Panc1 (cell line): ENCODE results near the gene HK1. TPM values are rescaled to one million over a fixed set of nuclear protein-coding genes. Genes with fewer than 3 reads are reported as not detected.

ENCODE experiments used
- ATAC-seq: fragments of 200-7000 bp; cut with Tn5 transposase; 2 replicates; pipeline ENCODE4 v1.9.1; 2020; ENCODE audit warnings: mild to moderate bottlenecking, moderate library complexity
- BruUV-seq: library from RNA; stranded (reverse); fragments of 400-500 nt; replicated peaks from 2 replicates; lab custom pipeline; 2021; lab: Mats Ljungman, UMichigan
- CTCF ChIA-PET: fragments of 300-600 bp; sonication (Branson Sonifier 250); formaldehyde crosslinking; loops from one replicate; lab custom pipeline; 2022; ENCODE audit warnings: antibody characterized with exemption; lab: Charles Lee
- POLR2A ChIA-PET: fragments of 300-600 bp; sonication (Branson Sonifier 250); formaldehyde crosslinking; loops from one replicate; lab custom pipeline; 2022; ENCODE audit warnings: antibody characterized with exemption; lab: Charles Lee
- DNase-seq: peaks from one replicate; pipeline ENCODE4 v3.0.0-alpha.2; 2010; ENCODE audit warnings: low read depth, low spot score
- H3K27ac ChIP-seq: 2 replicates; pipeline ENCODE4 v1.5.1; 2011; ENCODE audit warnings: mild to moderate bottlenecking, low read length, inconsistent platforms
- H3K27me3 ChIP-seq: fragments of 200-500 bp; sonication (Bioruptor generic); 2 replicates; pipeline ENCODE4 v1.6.0; 2014; ENCODE audit warnings: low read length, inconsistent platforms; ENCODE audit not compliant: control insufficient read depth, insufficient read depth
- H3K36me3 ChIP-seq: fragments of 200-500 bp; sonication (Bioruptor generic); 2 replicates; pipeline ENCODE4 v1.5.1; 2014; ENCODE audit warnings: inconsistent platforms, mild to moderate bottlenecking, low read length, moderate library complexity; ENCODE audit not compliant: control insufficient read depth, insufficient read depth
- H3K4me1 ChIP-seq: 2 replicates; pipeline ENCODE4 v1.5.1; 2011; ENCODE audit warnings: inconsistent platforms, mild to moderate bottlenecking, low read length, moderate library complexity; ENCODE audit not compliant: control insufficient read depth, insufficient read depth
- H3K4me3 ChIP-seq, 2 experiments: 2 replicates each; pipeline ENCODE4 v1.5.1; 2011 to 2012; ENCODE audit warnings: low read depth in 2 of 2, low read length in 2 of 2, mild to moderate bottlenecking in 2 of 2, inconsistent platforms in 1 of 2, moderate library complexity in 1 of 2
- H3K9me3 ChIP-seq: fragments of 200-500 bp; sonication (Bioruptor generic); 2 replicates; pipeline ENCODE4 v1.5.1; 2014; ENCODE audit warnings: low read depth, mild to moderate bottlenecking, inconsistent platforms, low read length, moderate library complexity; ENCODE audit not compliant: control insufficient read depth, insufficient read depth
- CTCF ChIP-seq: fragments of 450-650 bp; IDR thresholded peaks from 2 replicates; pipeline ENCODE4 v1.5.1; 2017; ENCODE audit warnings: mild to moderate bottlenecking
- POLR2AphosphoS5 ChIP-seq: IDR thresholded peaks from 2 replicates; pipeline ENCODE4 v1.6.1; 2012; ENCODE audit warnings: mild to moderate bottlenecking, low read depth, low read length, moderate library complexity
- REST ChIP-seq, 2 experiments: IDR thresholded peaks; 2 replicates each; pipeline ENCODE4 v1.6.1; 2011 to 2012; ENCODE audit warnings: low read depth in 2 of 2, control low read depth in 1 of 2, low read length in 1 of 2, mild to moderate bottlenecking in 1 of 2, moderate library complexity in 1 of 2; ENCODE audit not compliant: insufficient read depth in 1 of 2
- SIN3A ChIP-seq: IDR thresholded peaks from 2 replicates; pipeline ENCODE4 v1.6.1; 2012; ENCODE audit warnings: low read depth, mild to moderate bottlenecking, low read length, moderate library complexity, borderline replicate concordance; ENCODE audit not compliant: insufficient read depth
- TCF7L2 ChIP-seq: IDR thresholded peaks from 2 replicates; pipeline ENCODE4 v1.6.1; 2011; ENCODE audit warnings: mild to moderate bottlenecking, low read depth, low read length, inconsistent platforms
- in situ Hi-C: cut with HindIII; loops from 2 replicates; pipeline ENCODE4 v1.10.0; 2016; ENCODE audit warnings: low sequenced_read_pairs, low pct_unique_long_range_greater_than_20kb
- intact Hi-C: fragments of 100-400 bp; cut with micrococcal nuclease; formaldehyde crosslinking; loops from one replicate; pipeline ENCODE4 v1.10.0; 2022; ENCODE audit not compliant: unreplicated experiment
- total RNA-seq: library from RNA; stranded (reverse); gene quantifications from one replicate; pipeline ENCODE4 v1.2.1, GENCODE V29; 2021; ENCODE audit not compliant: unreplicated experiment

The HK1 gene
- total RNA-seq, 1 experiment from 2014 or later: 74.4 TPM

GRCh38 chr10:69428165-69428564, 149.9 kb downstream of the HK1 start:
- intact Hi-C loops (loop anchor here (5.0 kb wide), 1 partner anchor 69 kb away; no protein-coding TSS in a partner anchor), in situ Hi-C loops (no loop called here)
- Histone ChIP-seq H3K4me3 (no peak overlapping the region), H3K9me3 (no peaks in the 10 kb centered on the region; the same call in 1 of the 2 replicates), H3K4me1 (peaks cover 25% of the 10 kb centered on the region), H3K27me3 (no peaks in the 10 kb centered on the region), H3K27ac (peak overlapping the region; percentile 76), H3K36me3 (no peaks in the 10 kb centered on the region)
- ChIA-PET POLR2A (no interaction called here), CTCF (interaction anchor here (0.7 kb wide), 2 partner anchors 51 to 85 kb away, joined by 6 to 10 read pairs; no protein-coding TSS in a partner anchor)
- ATAC-seq (peak; percentile 64), DNase-seq (no peak)
- TF ChIP-seq TCF7L2: no peak
- TF ChIP-seq REST (IDR thresholded peaks at IDR 0.05; ENCODE audit: insufficient read depth in 1 of 2, low read depth in 2 of 2, low read length in 1 of 2): no peak
- TF ChIP-seq SIN3A: no peak
- no peak for TF ChIP-seq CTCF
- TF ChIP-seq POLR2AphosphoS5: no peak
- no TSS peak for BruUV-seq

DNA sequence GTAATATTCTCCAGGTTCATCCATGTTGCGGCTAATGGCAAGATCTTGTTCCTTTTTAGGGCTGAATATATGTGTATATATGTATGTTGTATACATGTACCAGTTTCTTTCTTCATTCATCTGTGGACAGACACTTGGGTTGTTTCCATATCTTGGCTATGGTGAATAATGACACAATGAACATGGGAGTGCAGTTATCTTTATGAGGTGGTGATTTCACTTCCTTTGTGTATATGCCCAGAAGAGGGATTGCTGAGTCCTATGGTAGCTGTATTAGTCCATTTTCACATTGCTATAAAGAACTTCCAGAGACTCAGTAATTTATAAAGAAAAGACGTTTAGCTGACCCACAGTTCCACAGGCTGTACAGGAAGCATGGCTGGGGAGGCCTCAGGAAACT, 155.9 kb downstream of the HK1 start:
- Histone ChIP-seq H3K27ac (peak overlapping the region; percentile 25; the same call in 1 of the 2 replicates), H3K4me1 (peaks cover 20% of the 10 kb centered on the region), H3K36me3 (no peaks in the 10 kb centered on the region), H3K27me3 (no peaks in the 10 kb centered on the region), H3K4me3 (no peak overlapping the region), H3K9me3 (peaks cover 3% of the 10 kb centered on the region; the same call in 1 of the 2 replicates)
- TF ChIP-seq SIN3A (no peak), REST (IDR thresholded peaks at IDR 0.05; ENCODE audit: insufficient read depth in 1 of 2, low read depth in 2 of 2, low read length in 1 of 2) (no peak), POLR2AphosphoS5 (no peak), CTCF (no peak)
- BruUV-seq: no TSS peak
- CTCF ChIA-PET: no interaction called here
- POLR2A ChIA-PET: no interaction called here
- no peak for DNase-seq
- intact Hi-C loops (no loop called here), in situ Hi-C loops (no loop called here)
- no peak for ATAC-seq
